ENCODE data around the gene RBM44.

The RBM44 gene

DNA sequence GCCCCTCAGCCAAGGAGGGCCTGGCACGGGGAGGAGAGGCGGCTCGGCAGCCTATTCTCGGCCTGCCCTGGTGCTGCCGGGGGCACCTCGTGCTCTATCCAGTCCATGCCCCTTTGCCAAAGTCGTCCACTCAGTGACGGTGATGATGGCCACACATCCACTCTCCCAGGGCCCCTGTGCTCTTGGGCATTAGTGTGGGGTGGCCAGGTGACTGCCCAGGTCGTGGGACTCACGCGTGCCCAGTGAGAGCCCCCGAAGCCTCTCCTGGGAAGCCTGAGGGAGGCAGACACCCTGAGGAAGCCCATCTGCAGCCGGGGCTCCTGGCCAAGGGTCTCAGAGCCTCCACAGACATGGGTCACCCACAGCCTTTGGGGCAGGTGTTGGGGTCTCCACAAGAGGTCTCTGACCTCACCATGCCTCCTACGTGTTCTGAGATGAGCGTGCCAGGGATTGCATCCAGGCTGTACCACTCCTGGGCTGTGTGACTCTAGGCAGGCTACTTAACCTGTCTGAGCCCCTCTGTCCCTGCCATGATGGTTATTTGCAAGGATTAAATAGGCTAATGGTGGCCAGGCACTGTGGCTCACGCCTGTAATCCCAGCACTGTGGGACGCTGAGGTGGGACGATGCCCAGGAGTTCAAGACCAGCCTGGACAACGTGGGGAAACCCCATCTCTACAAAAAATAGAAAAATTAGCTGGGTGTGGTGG lies 73.8 kb downstream of the RBM44 start:
- no peak for DNase-seq (ENCODE audit: low spot score)

DNA sequence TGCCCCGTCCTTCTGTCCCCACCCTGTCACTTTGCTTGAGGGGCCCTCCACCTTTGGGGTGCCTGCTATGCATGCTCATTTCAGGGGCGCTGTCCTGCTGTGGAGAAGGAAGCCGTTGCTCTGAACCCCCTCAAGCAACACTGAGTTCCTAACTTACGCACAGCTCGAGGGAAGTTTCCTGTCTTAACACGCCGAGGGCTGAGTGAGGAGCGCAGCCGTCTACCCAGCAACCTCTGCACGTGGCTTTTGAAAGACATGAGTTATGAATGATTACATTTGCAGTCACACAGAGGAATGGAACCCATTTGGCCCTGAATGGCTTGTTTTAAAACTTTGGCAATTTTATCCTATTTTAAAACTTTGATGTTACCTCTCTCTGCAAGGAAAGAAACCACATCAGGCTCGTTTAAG lies 74.8 kb downstream of the RBM44 start:
- DNase-seq (ENCODE audit: low spot score), result no peak

DNA sequence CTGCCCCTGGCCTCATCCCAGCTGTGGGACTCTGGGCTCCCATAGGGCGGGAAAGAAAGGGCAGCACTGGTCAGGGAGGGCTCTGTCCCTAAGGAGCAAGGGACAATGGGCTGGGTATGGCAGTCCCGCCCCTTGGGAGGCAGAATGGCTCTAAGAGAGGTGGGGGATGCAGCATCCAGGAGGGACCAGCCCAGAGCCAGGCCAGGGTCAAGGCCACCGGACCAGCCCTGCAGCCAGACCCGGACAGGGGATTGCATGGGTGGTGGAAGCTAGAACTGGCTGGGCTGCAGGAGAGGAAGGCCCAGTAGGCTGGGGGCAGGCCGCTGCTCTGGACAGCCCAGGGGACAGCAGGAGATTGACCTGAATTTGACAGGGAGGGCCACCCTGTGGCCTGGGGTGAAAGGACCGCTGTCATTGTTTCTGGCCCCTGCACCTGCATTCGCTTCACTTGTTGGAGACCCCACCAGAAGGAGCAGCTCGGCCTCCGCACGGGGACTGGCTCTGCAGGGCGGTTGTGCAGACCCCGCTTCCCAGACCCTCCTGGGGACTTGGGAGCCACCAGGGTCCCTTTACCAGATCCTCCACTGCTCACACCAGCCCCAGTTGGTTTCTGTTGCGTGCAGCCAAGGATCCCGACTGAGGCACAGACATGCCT lies 75.4 kb downstream of the RBM44 start:
- DNase-seq (ENCODE audit: low spot score), result no peak

DNA sequence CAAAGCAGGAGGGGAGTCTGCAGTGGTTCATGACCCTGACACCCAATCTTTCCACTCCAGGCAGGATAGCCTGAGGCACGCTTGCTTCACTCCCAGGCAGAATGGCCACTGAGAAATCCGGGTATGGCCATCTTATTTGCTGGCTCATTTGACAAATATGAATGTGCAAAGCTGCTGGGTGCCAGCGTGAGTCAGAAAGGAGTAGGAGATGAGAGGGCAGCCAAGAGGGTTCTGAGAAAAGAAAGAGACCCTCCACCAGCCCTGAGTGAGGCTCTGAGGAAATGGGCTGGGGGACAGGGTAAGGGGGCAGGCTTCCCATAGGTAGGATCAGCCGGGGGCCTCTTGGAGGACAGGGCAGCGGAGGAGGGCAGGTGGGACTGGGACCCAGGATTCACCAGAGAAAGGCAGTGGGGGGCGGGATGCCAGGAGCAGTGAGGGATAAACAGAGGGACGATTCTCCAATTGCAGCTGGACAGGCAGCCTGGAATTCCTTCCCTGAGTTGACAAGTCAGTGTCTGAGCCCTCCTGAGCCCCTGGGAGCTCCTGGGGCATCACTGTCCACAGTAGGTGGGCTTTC lies 76.1 kb downstream of the RBM44 start:
- DNase-seq (ENCODE audit: low spot score), result no peak

DNA sequence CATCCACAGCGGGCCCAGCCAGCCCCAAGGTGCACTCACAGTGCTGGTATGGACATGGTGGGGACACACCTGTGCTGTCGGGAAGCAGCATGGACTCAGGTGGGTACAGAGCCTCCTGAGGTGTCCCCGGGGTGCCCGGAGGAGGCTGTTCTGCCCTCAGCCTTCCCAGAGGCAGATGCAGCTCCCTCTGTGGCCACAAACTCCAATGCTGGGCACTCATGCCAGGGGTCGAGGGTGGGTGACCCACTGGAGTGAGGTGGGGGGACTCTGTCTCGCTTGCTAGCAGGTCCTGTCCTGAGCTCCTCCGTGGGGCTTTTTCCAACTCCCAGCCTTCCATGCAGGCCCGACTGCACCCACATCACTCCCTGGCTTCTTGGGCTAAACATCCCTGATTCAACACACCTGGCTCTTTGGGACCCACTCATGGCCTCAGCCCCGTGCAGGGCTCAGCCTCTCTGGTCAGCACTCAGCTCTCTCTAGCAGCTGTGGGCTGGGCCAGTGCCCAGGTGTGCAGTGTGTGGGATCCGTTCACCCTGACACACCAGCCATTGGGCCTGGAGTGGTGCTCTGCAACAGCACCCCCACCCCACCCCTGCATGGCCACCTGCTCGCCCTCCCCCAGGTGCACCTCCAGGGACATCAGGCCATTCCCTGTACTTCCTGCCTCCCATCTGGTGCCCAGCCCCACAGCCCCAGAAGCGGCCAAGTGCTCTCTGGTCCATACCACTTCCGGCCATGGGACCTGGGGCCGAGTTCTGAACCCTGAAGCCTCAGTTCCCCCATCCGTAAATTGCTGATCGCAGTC lies 76.9 kb downstream of the RBM44 start:
- DNase-seq (ENCODE audit: low spot score), result no peak

DNA sequence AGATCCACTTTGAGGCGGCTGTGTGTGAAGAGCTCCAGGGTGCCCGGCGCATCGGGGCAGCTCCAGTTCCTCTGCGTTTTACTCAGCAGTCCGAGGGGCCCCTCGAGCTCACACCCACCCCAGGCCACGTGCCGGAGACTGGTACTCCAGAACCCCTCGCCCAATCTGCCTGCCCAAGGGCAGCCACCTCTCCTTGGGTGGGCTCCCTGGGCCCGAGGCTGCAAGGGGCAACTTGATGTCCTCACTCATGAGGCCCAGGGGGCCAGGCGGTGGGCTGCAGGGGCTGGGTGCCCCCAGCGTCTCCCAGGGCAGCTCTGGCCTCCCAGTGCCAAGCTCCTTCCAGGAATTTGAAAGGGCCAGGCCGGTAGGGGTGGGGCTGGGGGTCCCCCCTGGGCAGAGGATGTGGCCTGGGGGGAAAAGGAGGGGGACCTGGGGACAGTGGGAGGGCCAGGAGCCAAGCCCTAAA lies 77.5 kb downstream of the RBM44 start:
- DNase-seq (ENCODE audit: low spot score), result no peak

DNA sequence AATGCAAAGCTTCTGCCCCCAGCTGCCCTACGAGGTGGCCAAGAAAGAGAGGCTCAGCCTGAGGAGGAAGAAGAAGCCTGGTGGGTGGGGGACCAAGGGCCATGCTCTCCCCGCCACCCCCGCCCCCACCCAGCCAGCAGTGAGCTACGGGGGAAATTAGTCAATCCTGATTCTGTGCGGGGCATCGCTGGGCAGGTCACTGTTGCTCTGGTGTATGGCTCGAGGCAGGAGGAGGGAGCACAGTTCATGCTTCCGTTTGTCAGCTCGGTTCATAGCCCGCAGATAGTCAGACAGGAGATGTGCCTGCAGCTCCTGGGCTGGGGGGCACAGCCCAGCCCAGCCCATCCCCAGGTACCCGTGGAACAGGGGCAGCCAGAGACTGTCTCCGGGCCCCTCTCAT lies 78.0 kb downstream of the RBM44 start:
- no peak for DNase-seq (ENCODE audit: low spot score)

DNA sequence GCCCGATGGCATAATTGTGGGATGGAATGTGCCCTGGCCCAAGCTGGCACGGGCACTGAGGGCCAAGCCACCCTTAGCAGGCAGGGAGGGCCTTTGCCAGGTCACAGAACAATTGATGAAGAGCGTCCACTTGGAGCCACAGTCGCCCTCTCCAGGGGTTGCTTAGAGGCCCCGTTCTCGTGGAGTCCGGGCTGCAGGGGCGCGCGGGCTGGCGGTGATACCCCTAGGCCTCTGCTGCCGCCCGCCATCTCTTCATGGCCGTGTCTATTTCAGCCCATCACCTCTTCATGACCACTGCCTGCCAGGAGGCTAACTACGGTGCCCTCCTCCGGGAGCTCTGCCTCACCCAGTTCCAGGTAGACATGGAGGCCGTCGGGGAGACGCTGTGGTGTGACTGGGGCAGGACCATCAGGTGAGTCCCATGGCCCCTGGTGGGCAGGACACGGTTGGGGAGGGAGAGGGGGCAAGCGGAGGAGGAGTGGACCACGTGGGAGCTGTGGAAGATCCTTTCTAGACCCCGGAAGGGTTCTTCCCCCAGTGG lies 78.4 kb downstream of the RBM44 start:
- DNase-seq (ENCODE audit: low spot score), result no peak

DNA sequence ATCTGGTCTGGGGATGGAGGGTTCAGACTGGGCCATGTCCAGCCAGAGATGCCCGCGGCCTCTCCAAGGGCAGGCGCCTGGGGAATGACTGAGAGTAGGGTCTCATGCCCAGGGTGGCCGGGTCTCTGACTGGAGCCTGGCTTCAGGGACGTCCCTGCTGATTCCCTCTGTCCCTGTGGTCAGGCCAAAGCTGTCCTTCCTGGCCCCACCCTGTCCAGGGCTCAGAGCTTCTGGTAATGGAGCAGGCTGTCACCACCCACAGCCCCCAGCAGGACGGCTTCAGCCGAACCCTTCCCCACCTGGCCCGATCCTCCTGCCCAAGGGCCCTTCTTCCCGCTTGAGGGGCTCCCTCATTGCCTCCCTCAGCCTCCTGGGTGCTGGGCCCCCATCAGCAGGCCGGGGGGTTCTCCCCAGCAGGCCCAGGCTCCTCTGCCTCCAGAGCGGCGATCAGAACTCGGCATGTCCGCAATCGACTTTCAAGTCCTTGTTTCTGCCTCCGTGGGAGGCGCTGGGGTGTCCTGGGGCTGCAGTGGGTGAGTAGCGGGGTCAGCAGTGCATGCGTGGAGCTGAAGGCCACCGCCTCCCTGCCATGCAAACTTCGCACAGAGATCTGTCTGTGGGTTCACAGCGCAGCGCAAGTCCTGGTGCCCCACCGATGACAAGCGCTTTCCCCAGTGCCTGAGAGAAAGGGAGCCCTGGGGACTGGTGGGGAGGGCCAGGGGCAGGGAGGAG lies 79.2 kb downstream of the RBM44 start:
- DNase-seq (ENCODE audit: low spot score), result no peak

DNA sequence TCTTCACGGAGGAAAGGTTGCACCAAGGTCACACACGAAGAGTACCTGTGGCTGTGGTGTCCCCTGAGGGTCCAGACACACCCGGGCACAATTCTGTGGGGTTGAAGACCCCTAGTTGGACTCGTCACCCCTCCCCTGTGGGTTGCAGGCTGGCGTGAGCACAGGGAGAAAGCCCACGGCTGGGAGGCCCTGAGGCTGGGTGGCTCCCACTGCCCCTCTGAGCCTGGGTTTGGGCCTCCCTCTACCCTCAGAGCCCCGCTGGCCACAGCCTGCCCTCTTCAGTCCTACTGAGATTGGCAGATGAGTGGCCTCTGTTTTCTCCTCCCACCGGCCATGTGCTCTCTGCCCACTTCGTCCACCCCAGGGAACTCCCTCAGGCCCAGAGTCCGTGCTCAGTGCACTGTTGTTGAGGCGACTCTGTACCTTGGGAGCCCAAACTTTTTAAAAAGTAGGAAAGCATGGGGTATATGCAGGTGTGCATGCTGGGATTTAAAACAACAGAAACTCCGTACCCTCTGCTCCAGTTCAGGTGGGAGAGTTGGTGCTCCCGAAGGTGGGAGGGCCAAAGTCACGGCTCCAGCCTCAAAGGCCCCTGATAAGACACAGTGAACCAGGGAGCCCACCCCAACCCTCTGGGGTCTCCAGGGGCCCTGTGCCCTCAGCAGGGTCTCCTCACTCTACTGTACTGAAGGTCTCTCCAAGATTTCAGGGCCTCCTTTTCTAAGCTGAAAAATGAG lies 79.9 kb downstream of the RBM44 start:
- DNase-seq (ENCODE audit: low spot score), result no peak

DNA sequence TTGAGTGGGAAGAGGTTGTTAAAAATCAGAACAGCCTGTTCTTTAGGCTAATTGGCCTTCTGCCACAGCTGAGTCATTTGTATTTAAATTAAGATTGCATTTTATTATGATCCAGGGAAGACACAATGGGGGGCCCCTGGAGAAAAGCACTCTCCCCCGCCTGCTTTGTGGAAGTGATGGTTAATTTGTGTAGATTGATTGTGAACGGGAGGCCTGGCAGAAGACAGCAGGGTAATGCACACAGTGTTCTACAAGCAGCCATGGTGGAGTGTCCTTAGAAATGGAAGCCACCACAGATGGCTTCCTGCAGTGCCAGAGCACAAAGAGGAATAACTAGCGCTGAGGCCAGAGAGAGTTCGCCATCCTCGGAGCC lies 80.5 kb downstream of the RBM44 start:
- DNase-seq (ENCODE audit: low spot score), result peak; percentile 36

DNA sequence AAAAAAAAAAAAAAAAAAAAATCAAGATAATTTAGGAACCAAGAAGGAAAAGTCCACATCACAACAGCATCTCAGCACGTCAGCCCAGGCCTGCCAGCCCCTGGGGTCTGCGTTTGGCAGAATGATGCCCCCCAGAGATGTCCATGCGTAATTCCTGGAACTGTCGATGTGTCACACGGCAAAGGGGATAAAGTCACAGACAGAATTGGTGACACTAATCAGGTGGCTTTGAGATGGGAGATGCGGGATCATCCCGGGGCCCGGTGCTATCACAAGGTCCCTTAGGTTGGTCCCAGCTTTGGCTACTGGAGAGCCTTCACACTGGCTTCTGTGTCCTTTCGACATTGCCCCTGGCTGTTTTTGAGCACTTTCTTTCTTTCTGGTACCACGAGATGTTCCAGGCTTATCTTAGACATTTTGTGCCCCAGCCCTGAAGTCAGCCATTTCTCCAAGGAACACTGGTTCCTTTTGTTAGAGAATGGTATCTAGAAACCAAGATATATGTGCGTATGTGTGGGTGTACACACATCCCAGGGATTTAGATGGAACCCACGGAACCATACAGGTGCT lies 81.5 kb downstream of the RBM44 start:
- DNase-seq (ENCODE audit: low spot score), result no peak

DNA sequence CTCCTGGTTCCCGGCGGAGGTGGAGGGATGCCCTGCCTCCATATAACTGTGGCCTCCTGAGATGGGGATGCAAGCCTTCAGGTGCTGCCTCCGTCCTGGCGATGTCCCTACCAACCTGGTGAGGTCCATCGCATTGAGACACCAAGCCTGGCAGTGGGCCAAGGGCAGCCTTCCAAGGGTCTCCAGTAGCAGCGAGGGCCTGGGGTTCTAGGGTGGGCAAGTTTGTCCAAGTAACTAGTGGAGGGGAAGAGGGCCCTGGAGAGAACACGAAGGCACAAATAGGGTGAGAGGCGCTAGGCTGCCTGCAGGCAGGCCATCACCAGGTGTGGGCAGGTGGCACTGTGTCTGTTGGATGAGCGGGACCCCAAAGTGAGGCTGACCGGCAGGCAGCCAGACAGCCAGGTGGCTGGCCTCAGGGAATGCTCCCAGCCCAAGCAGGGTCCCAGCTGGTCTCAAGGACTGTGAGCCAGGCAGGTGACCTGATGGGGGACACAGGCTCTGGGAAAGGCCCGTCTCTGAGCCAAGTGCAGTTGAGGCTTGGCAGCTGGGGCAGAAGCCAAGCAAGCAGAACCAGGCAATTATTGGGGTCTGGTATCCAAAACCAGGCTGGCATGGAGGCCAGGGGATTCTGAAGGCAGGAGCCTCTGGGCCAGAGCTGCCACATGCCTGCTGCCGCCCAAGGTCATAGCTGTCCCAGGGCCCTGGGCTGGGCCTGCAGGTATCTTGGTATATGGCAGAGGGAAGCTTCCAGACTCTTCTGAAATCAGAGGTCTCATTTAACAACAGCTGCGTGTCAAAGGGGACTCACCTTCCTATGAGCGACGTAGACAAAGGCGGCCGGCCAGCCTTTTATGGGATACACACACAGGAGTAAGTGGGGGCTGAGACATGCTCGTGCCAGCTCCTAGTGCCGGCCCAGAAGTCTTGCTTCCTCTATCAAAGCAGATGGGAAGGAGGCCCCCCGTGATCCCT lies 84.2 kb downstream of the RBM44 start:
- DNase-seq (ENCODE audit: low spot score), result no peak

DNA sequence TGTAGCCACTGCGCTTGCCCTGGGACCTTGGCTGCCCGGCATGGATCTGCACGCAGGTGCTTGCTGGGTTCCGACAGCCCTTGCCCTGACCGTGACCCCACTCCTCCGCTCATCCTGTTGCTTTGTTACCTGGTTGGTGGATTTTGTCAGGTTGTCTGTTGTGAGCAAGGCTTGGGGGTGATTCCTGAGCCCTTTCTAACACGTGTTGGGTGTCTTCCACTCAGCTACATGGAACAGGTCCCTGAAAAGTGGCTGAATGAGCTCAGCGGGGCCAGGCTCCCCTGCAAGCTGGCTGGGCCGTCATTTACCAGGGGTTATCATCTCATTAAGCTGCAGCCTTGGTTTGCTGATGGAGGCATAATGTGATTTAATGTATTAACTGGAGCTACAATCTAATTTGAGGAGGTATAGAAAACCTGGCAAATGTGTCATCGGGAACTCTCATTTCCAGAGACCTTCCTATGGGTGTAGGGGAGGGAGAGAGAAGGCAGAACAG lies 85.4 kb downstream of the RBM44 start:
- no peak for DNase-seq (ENCODE audit: low spot score)

DNA sequence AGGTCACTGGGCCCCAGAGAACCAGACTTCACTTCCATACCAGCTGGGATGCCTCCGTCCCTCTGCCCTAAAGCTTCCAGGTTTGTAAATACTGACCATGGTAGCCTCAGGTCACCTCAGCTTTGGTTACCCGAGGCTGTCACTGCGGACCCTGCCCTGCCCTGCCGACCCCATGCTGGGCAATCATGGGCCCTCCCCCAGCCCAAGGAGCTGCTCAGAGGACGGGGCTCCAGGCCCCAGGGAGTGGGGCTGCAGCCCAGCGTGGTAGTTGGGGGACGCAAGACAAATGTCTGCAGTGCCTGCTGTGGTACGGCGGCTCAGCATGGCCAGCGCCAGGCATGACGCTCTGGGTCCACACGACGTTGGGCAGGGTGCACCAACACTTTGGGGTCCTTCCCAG lies 86.1 kb downstream of the RBM44 start:
- DNase-seq (ENCODE audit: low spot score), result no peak

DNA sequence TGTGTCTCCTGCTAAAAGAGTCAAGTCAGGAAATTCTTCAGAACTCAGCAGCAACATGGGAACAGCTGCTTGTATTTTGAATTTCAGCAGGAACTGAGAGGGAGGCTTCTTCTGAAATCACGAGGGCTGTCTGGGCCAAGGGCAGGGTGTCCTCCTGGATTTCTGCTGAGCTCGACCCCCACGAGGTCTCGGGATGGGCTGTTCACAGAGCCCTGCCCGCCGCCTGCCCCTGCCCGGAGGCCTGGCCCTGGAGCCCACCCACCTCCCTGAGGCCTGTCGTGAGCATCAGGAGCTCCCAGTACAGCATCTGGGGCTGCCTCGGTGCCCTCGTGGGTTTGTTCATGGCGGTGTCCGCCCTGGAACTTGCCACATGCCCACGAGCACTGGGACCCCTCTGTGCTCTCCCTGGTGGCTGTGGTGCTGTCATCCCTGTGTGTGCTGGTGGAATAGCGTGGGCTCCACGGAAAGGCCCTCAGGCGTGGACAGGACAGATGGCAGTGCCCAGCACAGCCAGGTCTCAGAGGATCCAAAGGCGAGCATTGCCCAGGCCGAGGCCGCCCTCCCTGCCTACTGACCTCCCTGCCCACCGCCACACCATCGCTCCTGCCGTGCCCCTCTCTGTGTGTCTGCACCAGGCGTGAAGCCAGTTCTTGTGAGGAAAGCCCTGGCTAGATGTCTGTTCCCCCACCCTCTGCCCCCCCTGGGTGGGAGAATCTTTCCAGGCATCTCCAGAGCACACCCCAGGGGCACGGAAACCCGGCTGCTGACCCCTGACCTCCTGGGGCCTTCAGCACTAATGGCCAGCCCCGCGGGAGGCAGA lies 86.7 kb downstream of the RBM44 start:
- DNase-seq (ENCODE audit: low spot score), result no peak

DNA sequence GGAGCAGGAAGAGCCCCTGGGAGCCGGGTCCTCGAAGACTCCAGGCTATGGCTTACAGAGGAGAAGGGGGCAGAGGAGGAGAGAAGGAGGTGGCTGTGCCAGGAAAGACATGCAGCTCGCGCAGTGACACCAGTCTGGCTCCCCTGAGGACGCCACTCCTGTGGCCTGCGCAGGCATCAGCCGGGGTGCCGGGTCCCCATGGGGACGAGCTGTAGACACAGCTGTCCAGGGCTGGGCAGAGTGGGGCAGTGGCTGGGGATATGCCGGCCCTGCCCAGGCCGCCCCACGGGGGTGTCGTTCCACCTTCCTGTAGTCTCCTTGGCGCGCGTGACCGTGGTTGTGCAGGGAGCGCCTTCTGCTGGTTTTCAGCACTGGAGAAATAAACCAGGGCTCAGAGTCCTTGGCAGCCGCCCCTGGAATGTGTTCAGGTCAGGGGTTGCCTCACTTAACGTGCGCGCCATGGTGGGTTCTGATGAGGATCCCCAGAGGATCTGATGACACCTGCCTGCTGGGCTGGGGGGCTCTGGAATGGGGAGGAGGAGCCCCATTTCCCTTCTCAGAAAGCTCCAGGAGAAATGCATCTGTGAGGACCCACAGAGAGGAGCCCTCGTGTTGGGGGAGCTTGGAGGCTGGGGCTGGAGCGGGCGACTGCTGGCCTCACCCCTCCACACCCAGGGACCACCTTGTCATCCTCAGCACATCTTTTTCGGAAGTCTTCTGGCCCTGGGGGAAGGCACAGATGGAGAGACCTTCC lies 87.5 kb downstream of the RBM44 start:
- DNase-seq (ENCODE audit: low spot score), result peak; percentile 34

Measured in cerebellar cortex (tissue), 1 donor.